ENCODE results near the gene APOBEC4.

The APOBEC4 gene

DNA sequence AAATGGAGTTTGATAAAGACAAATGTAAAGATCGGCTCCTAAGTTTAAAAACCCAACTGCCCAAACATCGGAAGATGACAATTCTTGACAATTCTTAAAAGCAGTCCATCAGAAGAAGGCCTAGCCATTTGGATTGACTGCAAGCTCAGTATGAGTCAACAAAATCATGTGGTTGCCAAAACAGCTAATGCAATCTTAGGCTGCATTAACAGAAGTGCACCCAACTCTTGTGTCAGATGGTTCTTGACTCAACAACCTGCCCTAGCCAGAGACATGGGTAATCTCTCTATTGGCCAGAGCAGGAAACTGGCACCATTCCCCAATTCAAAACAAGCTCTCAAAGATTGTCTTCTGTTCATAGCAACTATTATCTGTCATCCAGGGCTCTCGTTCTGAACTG is 53.0 kb downstream of the APOBEC4 start:
- no peak for DNase-seq

DNA sequence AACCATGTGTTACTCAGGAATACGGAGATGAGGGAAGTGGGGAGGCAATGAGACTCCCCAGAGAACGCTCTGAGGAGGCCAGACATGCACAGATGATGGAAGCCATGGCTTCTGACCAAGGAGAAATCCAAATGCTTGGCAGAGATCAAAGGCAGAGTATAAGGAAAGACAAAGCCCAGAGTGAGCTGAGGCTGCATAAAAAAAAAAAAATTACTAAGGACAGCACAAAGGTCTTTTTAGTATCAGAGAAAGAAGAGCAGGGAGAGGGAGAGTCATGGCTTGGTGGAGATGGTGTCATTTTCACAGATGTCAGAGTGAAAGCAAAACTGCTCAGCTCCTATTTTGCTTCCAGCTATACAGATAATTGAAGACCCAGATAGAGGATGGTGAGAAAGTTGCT is 54.7 kb downstream of the APOBEC4 start:
- no peak for DNase-seq

DNA sequence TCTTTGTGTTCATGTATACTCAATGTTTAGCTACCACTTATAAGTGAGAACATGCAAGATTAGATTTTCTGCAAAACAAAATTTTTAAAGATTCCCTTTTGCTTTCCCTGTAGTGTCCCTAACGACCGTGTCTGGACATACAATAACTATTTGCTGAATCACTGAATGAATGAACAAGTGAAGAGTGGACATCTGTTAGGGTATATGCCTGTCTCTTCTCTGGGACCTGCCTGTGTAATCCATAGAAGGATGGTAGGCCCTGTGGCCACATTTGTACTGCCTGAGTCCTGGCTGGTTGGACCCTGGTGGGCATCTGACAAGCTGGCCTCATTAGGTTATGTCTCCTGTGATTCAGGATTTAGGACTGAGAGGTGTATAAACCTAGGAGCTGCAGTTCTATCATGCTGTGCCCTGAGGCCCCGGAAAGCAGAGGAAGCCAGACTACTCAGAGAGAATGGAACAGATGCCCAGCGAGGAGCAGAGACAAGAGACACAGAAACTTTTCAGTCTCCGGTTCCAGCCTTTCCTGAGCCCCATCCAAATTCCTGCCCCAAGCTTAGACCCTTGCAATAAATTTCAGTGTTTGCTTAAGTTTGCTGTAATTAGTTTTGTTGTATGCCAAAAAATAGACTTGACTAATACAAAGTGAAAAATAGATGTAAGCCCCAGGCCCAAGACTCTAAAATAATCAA is 55.3 kb downstream of the APOBEC4 start:
- DNase-seq: no peak

DNA sequence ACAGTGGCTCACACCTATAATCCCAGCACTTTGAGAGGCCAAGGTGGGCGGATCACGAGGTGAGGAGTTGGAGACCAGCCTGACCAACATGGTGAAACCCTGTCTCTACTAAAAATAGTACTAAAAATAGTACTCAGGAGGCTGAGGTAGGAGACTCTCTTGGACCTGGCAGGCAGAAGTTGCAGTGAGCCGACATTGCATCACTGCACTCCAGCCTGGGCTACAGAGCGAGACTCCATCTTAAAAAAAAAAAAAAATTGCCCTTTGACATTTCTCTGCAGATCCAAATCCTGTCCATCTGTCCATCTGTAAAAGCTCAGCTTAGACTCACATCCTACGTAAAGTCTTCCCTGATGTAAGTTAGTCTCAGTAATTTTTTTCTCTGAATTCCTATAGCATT is 56.6 kb downstream of the APOBEC4 start:
- no peak for DNase-seq
